CD4-positive, alpha-beta T cell treated with Interleukin-4 for 1 hour (primary cell): ENCODE measurements around the gene CLCA4.

ENCODE experiments used
- DNase-seq, 2 donors: peaks; one replicate each; pipeline ENCODE4 v3.0.0-alpha.2; 2020 to 2022

CLCA4 gene

GRCh38 chr1:86619313-86619712 is 72.4 kb downstream of the CLCA4 start:
- DNase-seq = no peak

DNA sequence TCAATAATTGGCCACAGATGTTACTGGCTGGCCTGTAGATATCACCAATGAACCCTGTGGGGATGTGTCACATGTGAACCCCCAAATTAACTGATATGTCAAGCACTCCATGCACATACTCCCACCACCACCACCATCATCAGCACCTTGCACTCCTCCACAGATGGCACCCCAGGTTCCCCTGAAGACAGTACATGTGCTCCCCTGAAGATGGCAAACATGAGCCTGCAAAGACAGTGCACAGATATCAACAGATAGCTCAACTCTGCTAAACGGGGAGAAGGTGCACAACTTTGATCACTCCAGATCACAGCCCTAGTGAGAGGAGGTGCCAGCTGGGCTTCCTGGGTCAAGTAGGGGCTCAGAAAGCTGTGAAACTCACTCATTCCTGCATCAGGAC is 74.4 kb downstream of the CLCA4 start:
- no peak for DNase-seq
